Measurements from ENCODE around the gene TDG. TPM values are rescaled to one million over a fixed set of nuclear protein-coding genes. Genes with fewer than 3 reads are reported as not detected.

The TDG gene
- total RNA-seq, 1 donor from 2014 or later: 34.9 TPM

- TF ChIP-seq CTCF (IDR thresholded peaks at IDR 0.05; ENCODE audit: insufficient read depth, low read length, poor library complexity, severe bottlenecking): no peak
- Histone ChIP-seq H3K27me3 (ENCODE audit: control insufficient read depth, insufficient read depth, low read length) (no peaks in the 10 kb centered on the region), H3K4me3 (ENCODE audit: low read depth, low read length) (no peak overlapping the region), H3K36me3 (ENCODE audit: control insufficient read depth, insufficient read depth, low read length) (no peaks in the 10 kb centered on the region)
- no peak for DNase-seq (ENCODE audit: low read depth)
These were observed 21.2 kb downstream of the TDG start for GRCh38 chr12:103986829-103987228.

DNA sequence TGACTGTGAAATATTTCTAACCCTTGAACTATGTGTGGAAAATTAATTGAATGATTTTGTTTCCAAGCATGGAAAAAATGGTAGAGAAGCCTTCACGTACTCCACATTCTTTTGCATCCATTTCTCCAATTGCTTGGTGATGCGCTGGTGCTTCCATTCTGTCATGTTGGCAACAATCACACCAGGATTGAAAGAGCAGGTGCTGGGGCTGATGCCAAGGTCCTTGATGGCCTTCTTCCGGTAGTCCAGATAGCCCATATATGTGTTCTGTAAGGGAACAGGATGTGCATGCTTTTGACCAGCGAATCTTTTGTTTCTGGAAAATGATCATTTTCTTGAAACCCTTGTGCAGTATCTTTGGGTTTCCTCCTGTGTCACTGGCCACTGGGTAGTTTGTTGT lies 28.6 kb downstream of the TDG start:
- Histone ChIP-seq H3K36me3 (ENCODE audit: control insufficient read depth, insufficient read depth, low read length) (no peaks in the 10 kb centered on the region), H3K27me3 (ENCODE audit: control insufficient read depth, insufficient read depth, low read length) (no peaks in the 10 kb centered on the region), H3K4me3 (ENCODE audit: low read depth, low read length) (no peak overlapping the region)
- no peak for DNase-seq (ENCODE audit: low read depth)
- no peak for TF ChIP-seq CTCF (IDR thresholded peaks at IDR 0.05; ENCODE audit: insufficient read depth, low read length, poor library complexity, severe bottlenecking)

GRCh38 chr12:103996595-103996994 lies 30.9 kb downstream of the TDG start:
- H3K27me3 ChIP-seq (ENCODE audit: control insufficient read depth, insufficient read depth, low read length): no peaks in the 10 kb centered on the region

GRCh38 chr12:103997286-103997900 lies 31.7 kb downstream of the TDG start:
- H3K4me3 ChIP-seq (ENCODE audit: low read depth, low read length): no peak overlapping the region
- no peak for TF ChIP-seq CTCF (IDR thresholded peaks at IDR 0.05; ENCODE audit: insufficient read depth, low read length, poor library complexity, severe bottlenecking)
- DNase-seq (ENCODE audit: low read depth): no peak
- no peaks in the 10 kb centered on the region for H3K36me3 ChIP-seq (ENCODE audit: control insufficient read depth, insufficient read depth, low read length)
- H3K27me3 ChIP-seq (ENCODE audit: control insufficient read depth, insufficient read depth, low read length): no peaks in the 10 kb centered on the region

More at GRCh38 chr12:103996595-103996994, 30.9 kb downstream of the TDG start:
- Histone ChIP-seq H3K36me3 (ENCODE audit: control insufficient read depth, insufficient read depth, low read length) (no peaks in the 10 kb centered on the region), H3K4me3 (ENCODE audit: low read depth, low read length) (no peak overlapping the region)
- DNase-seq (ENCODE audit: low read depth): no peak
- no peak for TF ChIP-seq CTCF (IDR thresholded peaks at IDR 0.05; ENCODE audit: insufficient read depth, low read length, poor library complexity, severe bottlenecking)

GRCh38 chr12:103998976-103999375 lies 33.3 kb downstream of the TDG start:
- Histone ChIP-seq H3K36me3 (ENCODE audit: control insufficient read depth, insufficient read depth, low read length) (no peaks in the 10 kb centered on the region), H3K27me3 (ENCODE audit: control insufficient read depth, insufficient read depth, low read length) (no peaks in the 10 kb centered on the region), H3K4me3 (ENCODE audit: low read depth, low read length) (no peak overlapping the region)
- DNase-seq (ENCODE audit: low read depth): no peak
- TF ChIP-seq CTCF (IDR thresholded peaks at IDR 0.05; ENCODE audit: insufficient read depth, low read length, poor library complexity, severe bottlenecking): no peak

DNA sequence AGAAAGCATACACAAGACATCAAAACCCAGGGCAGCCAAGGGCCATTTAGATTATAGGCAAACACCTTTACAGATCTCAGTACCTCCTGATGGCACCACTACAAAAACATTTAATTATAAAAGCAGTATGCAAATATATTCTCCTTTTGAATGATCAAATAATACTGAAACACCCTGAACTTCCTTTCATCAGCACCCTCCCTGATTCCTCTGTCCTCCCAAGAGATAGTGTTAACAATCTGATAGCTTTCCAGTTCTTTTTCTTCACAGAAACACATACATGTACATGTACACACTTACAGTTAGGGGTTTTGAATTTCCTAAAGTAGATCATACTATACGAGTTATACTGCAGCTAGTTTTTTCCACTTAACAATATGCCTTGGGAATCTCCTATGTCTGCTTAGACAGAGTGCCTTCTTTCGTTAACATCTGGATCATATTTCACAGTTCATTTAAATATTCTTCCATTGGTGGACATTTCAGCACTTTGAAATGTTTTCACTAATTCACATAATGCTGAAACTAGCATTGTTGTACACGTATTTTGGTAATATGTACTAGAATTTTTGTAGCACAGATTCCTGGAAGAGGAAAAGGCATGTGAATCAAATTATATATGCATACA lies 35.2 kb downstream of the TDG start:
- DNase-seq (ENCODE audit: low read depth): no peak
- Histone ChIP-seq H3K36me3 (ENCODE audit: control insufficient read depth, insufficient read depth, low read length) (no peaks in the 10 kb centered on the region), H3K4me3 (ENCODE audit: low read depth, low read length) (no peak overlapping the region), H3K27me3 (ENCODE audit: control insufficient read depth, insufficient read depth, low read length) (no peaks in the 10 kb centered on the region)
- no peak for TF ChIP-seq CTCF (IDR thresholded peaks at IDR 0.05; ENCODE audit: insufficient read depth, low read length, poor library complexity, severe bottlenecking)

Data from kidney epithelial cell (primary cell).